Subcutaneous adipose tissue (tissue), 4 donors: ENCODE data around the gene CEND1. TPM values are rescaled to one million over a fixed set of nuclear protein-coding genes. Genes with fewer than 3 reads are reported as not detected.

Experiments
- CTCF ChIP-seq: fragments of 450-650 bp; IDR thresholded peaks from one replicate; pipeline ENCODE4 v1.5.1; 2016; ENCODE audit warnings: low read depth, mild to moderate bottlenecking, control low read depth, antibody characterized with exemption, moderate library complexity
- total RNA-seq, 4 donors: library from RNA; depleted of rRNA; stranded (reverse); fragments of >200 nt; gene quantifications; one replicate each; pipeline ENCODE4 v1.1.0, GENCODE V29; 2016

The CEND1 gene
- total RNA-seq, 4 donors from 2014 or later, result not detected

DNA sequence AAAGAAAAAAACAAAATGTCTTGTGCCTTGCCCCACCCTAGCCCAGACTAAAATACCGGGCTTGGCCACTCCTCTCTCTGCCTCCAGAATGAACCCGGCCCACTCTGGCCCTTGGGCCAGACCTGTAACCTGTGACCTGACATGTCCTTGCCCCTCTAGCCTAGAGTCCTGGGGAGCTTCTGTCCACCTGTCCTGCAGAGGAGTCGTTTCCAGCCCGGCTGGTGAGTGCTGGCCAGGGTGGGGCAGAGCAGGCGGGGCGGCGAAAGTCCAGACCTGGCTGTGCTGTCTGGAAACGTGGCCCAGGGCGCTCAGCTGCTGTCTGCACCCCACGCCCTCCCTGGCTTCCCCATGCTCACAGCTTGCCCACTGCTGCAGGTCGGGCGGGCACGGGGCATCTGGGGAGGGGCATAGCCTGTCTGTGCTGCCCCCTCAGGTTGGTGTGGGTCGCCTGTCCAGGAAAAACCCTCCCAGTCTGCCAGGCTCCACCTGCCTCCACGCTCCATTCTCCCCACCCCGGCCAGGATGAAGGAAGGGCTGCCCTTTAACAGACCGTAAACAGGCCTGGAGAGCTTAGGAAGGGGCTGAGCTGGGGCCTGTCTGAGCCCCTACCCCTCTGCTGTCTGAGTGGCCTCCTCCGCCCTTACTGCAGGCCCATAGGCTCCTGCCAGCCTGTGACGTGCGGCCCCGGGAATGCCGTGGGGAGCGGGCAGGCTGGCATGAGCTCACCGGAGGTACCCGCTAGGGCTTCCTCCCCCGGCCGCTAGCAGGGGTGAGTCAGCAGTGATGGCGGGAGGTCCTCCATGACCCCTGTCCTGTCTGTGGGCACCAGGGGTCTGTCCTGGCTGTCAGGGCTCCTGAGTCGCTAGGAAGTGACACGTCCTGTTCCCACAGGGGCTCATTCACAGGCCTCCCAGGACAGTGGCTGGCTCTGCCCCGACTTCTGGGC, 44.8 kb upstream of the CEND1 start:
- TF ChIP-seq CTCF, result no peak

- no peak for TF ChIP-seq CTCF
Measured at GRCh38 chr11:833849-834311, 44.0 kb upstream of the CEND1 start.

GRCh38 chr11:833114-833791, 43.4 kb upstream of the CEND1 start:
- TF ChIP-seq CTCF, result no peak

DNA sequence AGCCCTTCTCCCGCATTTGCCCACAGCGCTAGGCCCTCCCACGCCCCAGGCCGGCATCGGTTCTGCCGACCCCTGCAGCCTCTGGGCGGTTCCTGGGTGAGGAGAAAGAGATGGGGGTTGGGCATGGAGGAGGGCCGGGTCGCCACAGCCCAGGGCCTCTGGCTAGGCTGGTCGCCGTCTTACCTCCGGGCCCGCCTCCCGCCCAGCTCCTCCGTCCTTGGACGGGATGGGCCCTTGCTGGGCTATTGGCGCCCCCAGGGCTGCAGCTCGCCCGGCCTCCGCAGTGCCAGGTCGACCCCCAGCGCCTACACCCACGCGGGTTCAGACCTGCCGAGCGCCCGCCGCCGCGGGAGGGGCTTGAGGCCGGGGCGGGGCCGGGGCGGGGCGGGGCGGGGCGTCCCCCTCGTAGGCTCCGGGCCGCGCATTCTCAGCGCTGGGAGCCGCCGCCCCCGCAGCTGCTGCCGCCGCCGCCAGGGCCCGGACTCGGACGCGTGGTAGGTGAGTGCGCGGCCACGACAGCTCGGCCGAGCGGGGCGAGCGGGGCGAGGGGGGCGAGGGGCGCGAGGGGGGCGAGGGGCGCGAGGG, 42.7 kb upstream of the CEND1 start, which contains the start of gene CD151:
Gene CD151 (plus strand): TSS at position 424 of the 585 bp plus-strand sequence. CDS start 3,118 bp downstream, outside the sequence.
- no peak for TF ChIP-seq CTCF

DNA sequence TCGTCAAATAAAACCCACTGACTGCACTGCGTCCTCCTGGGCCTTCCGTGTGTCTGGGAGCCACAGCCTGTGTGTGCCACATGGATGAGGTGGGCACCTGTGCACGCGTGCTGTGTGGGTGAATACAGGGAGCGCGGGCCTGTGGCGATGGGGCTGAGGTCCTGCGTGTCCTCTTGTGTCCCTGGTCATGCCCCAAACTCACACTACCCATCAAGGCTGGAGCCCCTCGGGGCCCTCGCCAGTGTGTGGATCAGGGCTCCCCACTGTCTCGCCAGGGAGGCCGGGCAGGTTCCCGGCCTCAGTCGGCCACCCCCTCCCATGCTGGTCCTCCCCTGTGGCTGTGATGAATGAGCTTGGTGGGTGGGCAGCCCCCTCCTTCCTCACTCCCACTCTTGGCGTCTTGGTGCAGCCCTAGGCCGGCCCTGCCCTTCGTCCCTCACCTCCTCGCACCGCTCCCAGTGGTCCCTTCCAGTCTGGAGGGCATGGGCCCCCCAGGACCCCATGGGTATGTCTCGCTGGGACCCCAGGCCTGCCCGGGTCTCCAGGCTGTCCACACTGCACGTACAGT, 42.2 kb upstream of the CEND1 start:
- TF ChIP-seq CTCF, result no peak

DNA sequence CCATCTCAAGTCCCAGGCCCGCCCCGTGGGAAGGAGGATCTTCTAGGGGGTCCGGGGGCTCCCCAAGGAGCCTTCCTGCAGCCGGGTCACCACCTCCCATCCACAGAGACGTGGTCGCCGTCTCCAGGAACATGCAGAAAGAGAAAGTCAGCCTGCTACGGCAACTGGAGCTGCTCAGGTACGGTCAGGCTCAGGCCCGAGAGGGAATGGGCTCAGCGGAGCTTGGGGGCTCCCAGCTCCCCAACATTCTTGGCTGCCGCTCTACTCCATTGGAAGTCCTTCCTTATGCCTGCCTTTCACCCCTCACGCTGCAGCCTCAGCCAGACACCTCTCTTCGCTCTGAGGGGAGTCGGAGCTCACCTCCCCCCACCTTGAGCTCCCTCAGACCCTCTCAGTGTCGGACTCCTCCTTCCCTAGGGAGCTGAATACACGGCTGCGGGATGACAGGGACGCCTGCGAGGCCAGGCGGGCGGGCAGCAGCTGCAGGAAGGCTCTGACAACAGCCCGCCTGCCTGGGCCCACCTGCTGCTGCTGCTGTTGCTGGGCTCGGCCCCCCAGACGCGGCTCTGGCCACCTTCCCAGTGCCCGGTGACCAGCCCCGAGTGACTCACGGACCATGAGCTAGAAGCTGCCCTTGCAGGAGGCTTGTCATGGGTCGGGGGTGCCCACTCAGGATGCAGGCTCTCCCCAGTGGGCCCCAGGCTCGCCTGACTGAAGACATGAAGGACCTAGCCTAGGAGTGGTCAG, 41.4 kb upstream of the CEND1 start:
- no peak for TF ChIP-seq CTCF
